Measurements from ENCODE around the gene RABL6.

RABL6 gene

DNA sequence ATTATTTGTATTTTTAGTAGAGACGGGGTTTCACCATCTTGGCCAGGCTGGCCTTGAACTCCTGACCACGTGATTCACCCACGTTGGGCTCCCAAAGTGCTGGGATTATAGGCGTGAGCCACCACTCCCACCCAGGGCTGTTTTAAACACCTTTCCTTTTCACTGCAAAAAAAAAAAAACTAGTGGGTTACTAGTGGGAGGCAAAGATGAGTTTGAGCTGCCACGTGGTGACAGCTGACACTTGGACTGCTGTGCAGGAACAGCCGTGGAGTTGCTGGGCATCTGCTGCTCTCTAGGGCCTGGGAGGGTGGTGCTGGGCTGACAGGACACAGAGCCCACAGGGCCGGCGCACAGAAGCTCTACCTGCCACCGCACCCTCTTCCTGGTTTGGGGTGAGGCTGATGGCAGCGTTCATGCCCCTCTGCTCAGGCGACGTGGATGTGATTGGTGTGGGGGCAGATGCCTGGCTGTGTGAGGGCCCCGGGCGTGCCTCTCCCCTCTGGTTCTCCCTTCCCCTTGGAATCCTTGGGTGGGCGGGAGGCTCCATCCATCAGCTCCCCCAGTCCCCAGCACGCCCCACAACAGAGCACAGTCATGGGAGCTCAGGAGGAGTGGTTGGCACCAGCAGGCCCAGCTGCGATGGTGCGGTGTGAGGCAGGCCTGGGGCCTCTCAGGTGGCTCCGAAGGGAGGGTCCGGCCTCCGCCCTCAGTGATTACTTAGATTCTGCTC, 16.9 kb downstream of the RABL6 start:
- TF ChIP-seq CTCF (IDR thresholded peaks at IDR 0.05; ENCODE audit: low read depth, low read length) = no peak
- H3K4me3 ChIP-seq (replicated peaks in 1 of 2; ENCODE audit: low read depth in 2 of 2, low read length in 2 of 2) = no peak overlapping the region
- no peak for DNase-seq (ENCODE audit: low read depth in 2 of 2)

- no peak overlapping the region for H3K4me3 ChIP-seq (replicated peaks in 1 of 2; ENCODE audit: low read depth in 2 of 2, low read length in 2 of 2)
- no peak for DNase-seq (ENCODE audit: low read depth in 2 of 2)
- no peak for TF ChIP-seq CTCF (IDR thresholded peaks at IDR 0.05; ENCODE audit: low read depth, low read length)
Observed at GRCh38 chr9:136825295-136826187, 17.8 kb downstream of the RABL6 start.

- TF ChIP-seq CTCF (IDR thresholded peaks at IDR 0.05; ENCODE audit: low read depth, low read length) = no peak
- H3K4me3 ChIP-seq (replicated peaks in 1 of 2; ENCODE audit: low read depth in 2 of 2, low read length in 2 of 2) = no peak overlapping the region
- DNase-seq (ENCODE audit: low read depth in 2 of 2) = no peak
Observed at GRCh38 chr9:136826188-136826541, 18.4 kb downstream of the RABL6 start.

GRCh38 chr9:136826703-136827582, 19.2 kb downstream of the RABL6 start:
- DNase-seq (ENCODE audit: low read depth in 2 of 2) = no peak
- no peak overlapping the region for H3K4me3 ChIP-seq (replicated peaks in 1 of 2; ENCODE audit: low read depth in 2 of 2, low read length in 2 of 2)
- TF ChIP-seq CTCF (IDR thresholded peaks at IDR 0.05; ENCODE audit: low read depth, low read length) = no peak

DNA sequence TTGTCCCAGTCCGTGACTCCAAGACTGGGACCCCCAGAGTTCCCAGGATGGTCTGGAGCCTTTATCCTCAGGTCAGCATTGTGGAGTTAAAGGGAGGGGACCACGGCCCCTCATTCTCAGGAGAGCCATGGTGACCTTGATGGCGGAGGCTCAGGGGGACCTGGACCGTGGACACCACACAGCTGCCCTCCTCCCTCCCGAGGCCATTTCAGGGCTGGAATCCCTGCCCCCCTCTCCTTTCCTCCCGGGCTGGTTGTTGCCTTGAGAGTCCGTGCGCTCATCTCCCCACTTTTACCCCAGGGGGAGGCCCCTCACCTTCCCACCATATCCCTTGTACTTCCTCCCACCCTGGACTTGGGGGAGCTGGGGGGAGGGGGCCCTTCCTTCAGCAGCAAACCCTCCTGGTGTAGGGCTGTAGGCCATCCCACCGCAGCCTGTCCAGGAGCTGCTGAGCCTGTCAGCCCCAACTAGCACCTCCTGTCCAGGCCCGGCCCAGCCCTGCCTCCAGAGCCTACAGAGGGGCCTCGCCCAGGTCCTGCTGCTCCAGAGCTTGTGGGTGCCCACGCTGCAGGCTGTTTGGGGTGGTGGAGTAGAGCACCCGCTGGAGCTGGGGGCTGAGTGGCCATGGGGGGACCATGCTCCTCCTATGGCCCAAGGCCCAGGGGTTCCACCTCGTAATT, 20.2 kb downstream of the RABL6 start:
- no peak for TF ChIP-seq CTCF (IDR thresholded peaks at IDR 0.05; ENCODE audit: low read depth, low read length)
- DNase-seq (ENCODE audit: low read depth in 2 of 2) = no peak
- no peak overlapping the region for H3K4me3 ChIP-seq (replicated peaks in 1 of 2; ENCODE audit: low read depth in 2 of 2, low read length in 2 of 2)

All from cardiac fibroblast (primary cell).